ENCODE results near the gene NCKAP5. TPM values are rescaled to one million over a fixed set of nuclear protein-coding genes. Genes with fewer than 3 reads are reported as not detected.

Gene NCKAP5
- total and polyA plus RNA-seq, 2 experiments from 2014 or later, result 2.2 to 5.5 TPM

DNA sequence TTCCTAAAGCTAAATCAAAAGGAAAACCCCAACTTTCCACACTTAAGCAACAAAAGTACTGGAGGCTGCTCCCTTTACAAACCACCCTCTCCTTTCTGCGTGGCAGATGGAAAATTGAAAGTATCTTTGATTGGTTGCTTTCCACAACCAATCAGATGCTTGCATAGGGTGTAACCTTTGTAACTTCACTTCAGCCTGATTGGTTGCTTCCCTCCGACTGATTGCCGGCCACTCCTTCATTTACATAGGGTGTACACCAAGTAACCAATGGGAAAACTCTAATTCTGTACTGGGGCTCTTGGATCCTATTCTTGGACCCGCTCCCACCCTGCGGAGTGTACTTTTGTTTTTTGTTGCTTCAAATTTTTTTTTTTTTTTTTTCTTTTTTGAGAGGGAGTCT, 297.7 kb downstream of the NCKAP5 start:
- H3K9me2 ChIP-seq (replicated peaks; ENCODE audit: insufficient read depth), result no peaks in the 10 kb centered on the region
- H3K79me2 ChIP-seq, result no peaks in the 10 kb centered on the region
- H4K20me1 ChIP-seq (ENCODE audit: insufficient read depth, poor library complexity, severe bottlenecking), result no peaks in the 10 kb centered on the region
- 90% methylated on average over 5 of the region's 5 CpGs for WGBS (ENCODE audit: low lambda C conversion rate, missing lambda C conversion rate)
- H2AFZ ChIP-seq, result no peak overlapping the region
- DNase-seq (ENCODE audit: low spot score), result no peak
- H3K4me3 ChIP-seq, result no peak overlapping the region
- H3K4me2 ChIP-seq, result no peak overlapping the region
- H3K9me3 ChIP-seq (ENCODE audit: low read depth), result no peaks in the 10 kb centered on the region
- peaks cover 8% of the 10 kb centered on the region for H3K4me1 ChIP-seq (ENCODE audit: insufficient read depth)
- H3K27me3 ChIP-seq, result peaks cover 18% of the 10 kb centered on the region
- no peak overlapping the region for H3K27ac ChIP-seq
- no peaks in the 10 kb centered on the region for H3K36me3 ChIP-seq (replicated peaks; ENCODE audit: insufficient read depth, low read depth)
- TF ChIP-seq, protein P1, sequence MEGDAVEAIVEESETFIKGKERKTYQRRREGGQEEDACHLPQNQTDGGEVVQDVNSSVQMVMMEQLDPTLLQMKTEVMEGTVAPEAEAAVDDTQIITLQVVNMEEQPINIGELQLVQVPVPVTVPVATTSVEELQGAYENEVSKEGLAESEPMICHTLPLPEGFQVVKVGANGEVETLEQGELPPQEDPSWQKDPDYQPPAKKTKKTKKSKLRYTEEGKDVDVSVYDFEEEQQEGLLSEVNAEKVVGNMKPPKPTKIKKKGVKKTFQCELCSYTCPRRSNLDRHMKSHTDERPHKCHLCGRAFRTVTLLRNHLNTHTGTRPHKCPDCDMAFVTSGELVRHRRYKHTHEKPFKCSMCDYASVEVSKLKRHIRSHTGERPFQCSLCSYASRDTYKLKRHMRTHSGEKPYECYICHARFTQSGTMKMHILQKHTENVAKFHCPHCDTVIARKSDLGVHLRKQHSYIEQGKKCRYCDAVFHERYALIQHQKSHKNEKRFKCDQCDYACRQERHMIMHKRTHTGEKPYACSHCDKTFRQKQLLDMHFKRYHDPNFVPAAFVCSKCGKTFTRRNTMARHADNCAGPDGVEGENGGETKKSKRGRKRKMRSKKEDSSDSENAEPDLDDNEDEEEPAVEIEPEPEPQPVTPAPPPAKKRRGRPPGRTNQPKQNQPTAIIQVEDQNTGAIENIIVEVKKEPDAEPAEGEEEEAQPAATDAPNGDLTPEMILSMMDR (IDR thresholded peaks at IDR 0.05; ENCODE audit: poor library complexity), result no peak
- TF ChIP-seq EZH2phosphoT487 (IDR thresholded peaks at IDR 0.05; ENCODE audit: low read depth, severe bottlenecking, unreplicated experiment), result no peak

DNA sequence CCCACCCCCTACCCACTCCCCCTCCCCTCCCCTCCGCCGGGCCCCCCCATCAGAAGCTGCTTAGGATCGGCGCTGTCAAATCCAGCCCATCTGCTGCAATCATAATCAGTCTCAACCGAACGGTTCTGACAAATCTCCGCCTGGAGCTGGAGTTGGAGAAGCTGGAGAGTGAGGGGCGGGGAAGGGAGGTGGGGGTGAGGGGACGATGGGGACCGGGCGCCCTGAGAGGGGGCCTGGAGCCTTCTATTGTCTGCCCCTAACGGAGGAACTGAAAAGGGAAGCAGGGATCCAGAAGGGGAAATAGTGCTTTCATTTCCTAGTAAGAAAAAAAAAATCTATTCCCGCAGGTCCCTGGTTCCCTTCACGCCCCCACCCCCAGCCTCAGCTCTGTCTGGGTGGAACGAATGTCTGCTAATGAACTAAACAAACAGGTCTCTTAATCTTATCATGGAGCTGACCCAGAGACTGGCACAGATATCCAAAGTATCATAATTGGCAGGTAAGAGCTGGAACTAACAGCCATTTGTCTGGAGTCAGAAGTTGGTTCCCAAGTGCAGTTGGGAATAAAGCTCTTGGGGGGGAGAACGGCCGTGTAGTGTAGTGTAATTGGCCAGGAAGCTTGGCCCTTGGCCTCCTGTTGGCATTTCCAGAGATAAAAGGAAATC, 301.2 kb downstream of the NCKAP5 start:
- Histone ChIP-seq H3K4me1 (ENCODE audit: insufficient read depth) (peaks cover 21% of the 10 kb centered on the region), H3K9me2 (replicated peaks; ENCODE audit: insufficient read depth) (no peaks in the 10 kb centered on the region), H3K27ac (no peak overlapping the region), H2AFZ (no peak overlapping the region), H3K79me2 (no peaks in the 10 kb centered on the region), H3K27me3 (peaks cover 18% of the 10 kb centered on the region), H3K9me3 (ENCODE audit: low read depth) (no peaks in the 10 kb centered on the region), H3K36me3 (replicated peaks; ENCODE audit: insufficient read depth, low read depth) (no peaks in the 10 kb centered on the region), H3K4me3 (peak overlapping the region; percentile 27), H4K20me1 (ENCODE audit: insufficient read depth, poor library complexity, severe bottlenecking) (no peaks in the 10 kb centered on the region), H3K4me2 (peak overlapping the region; percentile 95)
- DNase-seq (ENCODE audit: low spot score), result no peak
- TF ChIP-seq, protein P1 (IDR thresholded peaks at IDR 0.05; ENCODE audit: poor library complexity), result no peak
- TF ChIP-seq EZH2phosphoT487 (IDR thresholded peaks at IDR 0.05; ENCODE audit: low read depth, severe bottlenecking, unreplicated experiment) (no peak), EZH2 (IDR thresholded peaks at IDR 0.05; ENCODE audit: borderline replicate concordance) (no peak)
- 2% methylated on average over 15 of the region's 17 CpGs for WGBS (ENCODE audit: low lambda C conversion rate, missing lambda C conversion rate)

DNA sequence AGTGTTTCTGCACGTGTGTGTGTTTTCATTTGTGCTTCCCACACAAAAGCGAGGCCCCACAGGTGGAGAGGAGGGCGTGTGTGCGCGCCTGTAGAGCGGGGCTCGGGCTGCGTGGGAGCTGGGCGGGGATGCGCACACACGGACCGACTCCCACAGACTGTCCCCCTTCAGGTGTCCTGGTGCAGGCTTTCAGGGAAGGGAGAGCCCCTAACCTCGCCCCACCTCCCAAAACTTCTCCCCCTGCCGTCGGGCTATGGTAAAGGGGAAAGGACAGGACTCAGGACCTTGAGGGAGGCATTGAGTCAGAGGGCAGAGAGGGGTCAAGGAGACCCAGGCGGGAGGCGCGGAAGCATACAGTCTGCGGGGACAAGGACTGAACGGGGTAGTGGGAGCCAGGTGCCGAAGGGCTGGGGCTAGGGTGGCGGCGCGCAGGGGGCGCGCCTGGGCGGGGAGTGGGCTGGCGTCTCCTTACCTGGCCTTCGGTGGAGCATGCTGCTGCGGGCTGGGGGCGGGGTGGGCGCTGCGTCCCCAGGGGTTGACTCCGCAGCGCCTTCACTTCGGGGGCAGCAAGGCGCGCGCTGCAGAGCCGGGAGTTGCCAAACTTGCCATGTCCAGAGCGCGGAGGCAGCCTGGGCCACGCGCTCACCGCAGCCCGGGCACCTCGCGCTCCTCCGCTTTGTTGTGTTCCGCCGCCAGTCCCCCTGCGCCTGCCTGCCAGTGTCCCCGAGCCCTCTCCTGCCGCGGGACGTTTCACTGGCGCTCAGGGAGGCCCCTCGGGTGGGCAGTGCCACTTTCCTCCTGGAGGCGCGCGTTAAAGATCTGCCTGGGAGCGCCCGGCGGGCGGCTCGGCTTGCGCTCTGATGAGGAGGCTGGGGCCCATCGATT, 302.0 kb downstream of the NCKAP5 start:
- DNase-seq (ENCODE audit: low spot score), result peak; percentile 17
- peak overlapping the region; percentile 27 for H3K4me3 ChIP-seq

More for the DNA sequence above, 302.0 kb downstream of the NCKAP5 start:
- H3K79me2 ChIP-seq, result no peaks in the 10 kb centered on the region
- no peaks in the 10 kb centered on the region for H3K36me3 ChIP-seq (replicated peaks; ENCODE audit: insufficient read depth, low read depth)
- H3K27ac ChIP-seq, result no peak overlapping the region
- H3K4me2 ChIP-seq, result peak overlapping the region; percentile 95
- peaks cover 18% of the 10 kb centered on the region for H3K27me3 ChIP-seq
- no peaks in the 10 kb centered on the region for H3K9me2 ChIP-seq (replicated peaks; ENCODE audit: insufficient read depth)
- no peaks in the 10 kb centered on the region for H3K9me3 ChIP-seq (ENCODE audit: low read depth)
- 9% methylated on average over 33 of the region's 68 CpGs for WGBS (ENCODE audit: low lambda C conversion rate, missing lambda C conversion rate)
- TF ChIP-seq EZH2 (IDR thresholded peaks at IDR 0.05; ENCODE audit: borderline replicate concordance) (no peak), EZH2phosphoT487 (IDR thresholded peaks at IDR 0.05; ENCODE audit: low read depth, severe bottlenecking, unreplicated experiment) (no peak)
- TF ChIP-seq, protein P1 (IDR thresholded peaks at IDR 0.05; ENCODE audit: poor library complexity), result no peak
- no peaks in the 10 kb centered on the region for H4K20me1 ChIP-seq (ENCODE audit: insufficient read depth, poor library complexity, severe bottlenecking)
- H3K4me1 ChIP-seq (ENCODE audit: insufficient read depth), result peaks cover 21% of the 10 kb centered on the region
- no peak overlapping the region for H2AFZ ChIP-seq
